Hippocampal formation (tissue), 2 donors: ENCODE results near the gene RDH8.
A peak's percentile ranks its signal among the peaks of the same experiment; 100 is the strongest.
"Not testable (repeated sequence)": the region's sequence is repeated elsewhere in the genome, so short reads cannot be mapped to it uniquely, and the experiment has no call there.

ENCODE experiments used
- DNase-seq, 2 donors: peaks; one replicate each; lab custom pipeline; 2025; lab: John Stamatoyannopoulos, UW

The RDH8 gene

GRCh38 chr19:10005632-10006334 lies 7.5 kb upstream of the RDH8 start:
- no peak for DNase-seq

GRCh38 chr19:10006335-10006708 lies 7.0 kb upstream of the RDH8 start:
- no peak for DNase-seq

GRCh38 chr19:10006752-10007323 lies 6.4 kb upstream of the RDH8 start:
- no peak for DNase-seq

GRCh38 chr19:10007371-10008183 lies 5.7 kb upstream of the RDH8 start:
- no peak for DNase-seq

- DNase-seq, result no peak
Observed at GRCh38 chr19:10008184-10008765, 5.0 kb upstream of the RDH8 start.

GRCh38 chr19:10009714-10010224 lies 3.5 kb upstream of the RDH8 start:
- DNase-seq, result no peak

- DNase-seq, result no peak
Observed at GRCh38 chr19:10010247-10010691, 3.0 kb upstream of the RDH8 start, which contains the start of gene COL5A3. Gene COL5A3, minus strand, starts transcription at chr19:10010504. Its CDS starts 119 bp downstream, at chr19:10010385.

GRCh38 chr19:10010939-10011338 lies 2.3 kb upstream of the RDH8 start:
- DNase-seq, result no peak

- DNase-seq, result no peak
Observed at GRCh38 chr19:10011974-10012373, 1.3 kb upstream of the RDH8 start.

- DNase-seq, result no peak
Observed at GRCh38 chr19:10013834-10014618, 743 bp downstream of the RDH8 start.

- no peak for DNase-seq
Observed at GRCh38 chr19:10018263-10018662, 5.0 kb downstream of the RDH8 start.

GRCh38 chr19:10018786-10019185 lies 5.5 kb downstream of the RDH8 start:
- no peak for DNase-seq

- no peak for DNase-seq
Observed at GRCh38 chr19:10019246-10019645, 6.0 kb downstream of the RDH8 start.

- no peak for DNase-seq
Observed at GRCh38 chr19:10020851-10021250, 7.6 kb downstream of the RDH8 start.

GRCh38 chr19:10021446-10021845 lies 8.2 kb downstream of the RDH8 start:
- no peak for DNase-seq

- no peak for DNase-seq
Observed at GRCh38 chr19:10021863-10022262, 8.6 kb downstream of the RDH8 start.

- DNase-seq, result not testable (repeated sequence)
Observed at GRCh38 chr19:10023096-10023495, 9.8 kb downstream of the RDH8 start.

- no peak for DNase-seq
Observed at GRCh38 chr19:10026744-10027143, 13.5 kb downstream of the RDH8 start.

GRCh38 chr19:10027158-10027997 lies 14.1 kb downstream of the RDH8 start:
- peak; percentile 89 for DNase-seq

GRCh38 chr19:10033614-10034013 lies 20.3 kb downstream of the RDH8 start:
- DNase-seq, result no peak
